ENCODE results near the gene USP31.

DNA sequence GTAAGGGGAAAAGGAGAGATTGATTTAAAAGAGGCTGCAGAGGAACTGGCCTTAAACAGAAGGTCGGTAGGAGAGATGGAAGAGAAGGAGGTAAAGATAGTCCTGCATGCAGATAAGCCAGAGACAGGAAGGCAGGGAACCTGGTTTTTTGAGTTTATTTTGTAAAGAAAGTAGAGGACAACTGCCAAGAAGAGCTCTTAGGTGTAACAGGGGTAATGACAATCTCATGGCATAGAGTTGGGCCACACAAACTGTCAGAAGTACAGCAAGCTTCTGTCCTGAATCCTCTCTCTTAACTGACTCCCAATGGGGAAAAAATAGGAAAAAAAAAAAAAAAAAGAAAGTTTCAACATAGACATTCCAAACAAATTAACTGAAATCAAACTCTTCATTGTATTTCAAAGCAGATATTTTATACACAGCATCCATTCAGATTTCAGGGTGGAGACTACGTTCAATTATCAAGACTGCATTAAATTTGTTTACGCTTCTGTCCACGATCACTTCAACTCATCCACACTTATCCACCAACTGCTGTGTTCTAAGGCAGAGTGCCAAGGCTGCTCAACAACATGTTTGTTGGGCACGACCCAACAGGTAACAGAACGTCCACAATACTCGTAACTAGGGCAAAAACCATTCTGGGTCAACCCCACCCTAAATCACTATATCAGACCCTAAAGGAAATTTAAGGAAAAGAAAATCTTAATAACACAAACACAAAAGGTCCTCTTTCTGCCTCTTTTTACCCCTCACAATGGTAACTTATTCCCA lies 34.9 kb downstream of the USP31 start:
- TF ChIP-seq EP300 (IDR thresholded peaks at IDR 0.05; ENCODE audit: borderline replicate concordance) (no peak), FOXM1 (IDR thresholded peaks at IDR 0.05; ENCODE audit: borderline replicate concordance, low read depth) (no peak), NFIC (IDR thresholded peaks at IDR 0.05) (no peak), REST (IDR thresholded peaks at IDR 0.05; ENCODE audit: low read depth) (no peak), TAF1 (IDR thresholded peaks at IDR 0.05; ENCODE audit: low read depth) (no peak), CREB1 (IDR thresholded peaks at IDR 0.05; ENCODE audit: low read depth) (no peak), YY1 (IDR thresholded peaks at IDR 0.05; ENCODE audit: low read depth) (no peak), EGR1 (IDR thresholded peaks at IDR 0.05) (no peak), RAD21 (IDR thresholded peaks at IDR 0.05; ENCODE audit: low read depth) (no peak)
